Lower lobe of right lung (tissue), 2 donors: ENCODE results near the gene CLEC2A. TPM values are rescaled to one million over a fixed set of nuclear protein-coding genes. Genes with fewer than 3 reads are reported as not detected.

Experiments used
- ATAC-seq, 2 donors: fragments of 200-7000 bp; cut with Tn5 transposase; one replicate each; pipeline ENCODE4 v1.9.1; 2020 to 2022; ENCODE audit warnings: mild to moderate bottlenecking in 2 of 2, moderate library complexity in 2 of 2
- DNase-seq: peaks from one replicate; pipeline ENCODE4 v3.0.0-alpha.2; 2020
- H3K27ac ChIP-seq: fragments of 200-600 bp; one replicate; pipeline ENCODE4 v1.8.0; 2022
- H3K27me3 ChIP-seq: fragments of 200-600 bp; one replicate; pipeline ENCODE4 v1.8.0; 2022; ENCODE audit warnings: low read depth
- H3K36me3 ChIP-seq: fragments of 200-600 bp; one replicate; pipeline ENCODE4 v1.8.0; 2022; ENCODE audit warnings: mild to moderate bottlenecking
- H3K4me1 ChIP-seq: fragments of 200-600 bp; one replicate; pipeline ENCODE4 v1.8.0; 2022
- H3K4me3 ChIP-seq: fragments of 200-600 bp; one replicate; pipeline ENCODE4 v1.8.0; 2022; ENCODE audit warnings: mild to moderate bottlenecking
- H3K9me3 ChIP-seq: fragments of 200-600 bp; one replicate; pipeline ENCODE4 v1.8.0; 2022
- intact Hi-C: fragments of 100-400 bp; cut with DNase I; formaldehyde crosslinking; loops from one replicate; pipeline ENCODE4 v1.11.0; 2022
- total RNA-seq: library from RNA; stranded (reverse); fragmentation: NEBNext Ultra II Directional; extraction: Animal tissue kit (Norgen Biotek cat#: 25700); gene quantifications from one replicate; pipeline ENCODE4 v1.2.1, GENCODE V29; 2021
- TF ChIP-seq, protein P1 (sequence below): fragments of 200-600 bp; IDR thresholded peaks from one replicate; pipeline ENCODE4 v1.8.0; 2022; ENCODE audit warnings: antibody characterized with exemption, mild to moderate bottlenecking
- donor health status: DM: no; HTN: yes; CAD: no; lungs with severe emphysema.

CLEC2A gene
- total RNA-seq, 1 donor from 2014 or later, result not detected

- no peak overlapping the region for H3K27ac ChIP-seq
- TF ChIP-seq, protein P1, sequence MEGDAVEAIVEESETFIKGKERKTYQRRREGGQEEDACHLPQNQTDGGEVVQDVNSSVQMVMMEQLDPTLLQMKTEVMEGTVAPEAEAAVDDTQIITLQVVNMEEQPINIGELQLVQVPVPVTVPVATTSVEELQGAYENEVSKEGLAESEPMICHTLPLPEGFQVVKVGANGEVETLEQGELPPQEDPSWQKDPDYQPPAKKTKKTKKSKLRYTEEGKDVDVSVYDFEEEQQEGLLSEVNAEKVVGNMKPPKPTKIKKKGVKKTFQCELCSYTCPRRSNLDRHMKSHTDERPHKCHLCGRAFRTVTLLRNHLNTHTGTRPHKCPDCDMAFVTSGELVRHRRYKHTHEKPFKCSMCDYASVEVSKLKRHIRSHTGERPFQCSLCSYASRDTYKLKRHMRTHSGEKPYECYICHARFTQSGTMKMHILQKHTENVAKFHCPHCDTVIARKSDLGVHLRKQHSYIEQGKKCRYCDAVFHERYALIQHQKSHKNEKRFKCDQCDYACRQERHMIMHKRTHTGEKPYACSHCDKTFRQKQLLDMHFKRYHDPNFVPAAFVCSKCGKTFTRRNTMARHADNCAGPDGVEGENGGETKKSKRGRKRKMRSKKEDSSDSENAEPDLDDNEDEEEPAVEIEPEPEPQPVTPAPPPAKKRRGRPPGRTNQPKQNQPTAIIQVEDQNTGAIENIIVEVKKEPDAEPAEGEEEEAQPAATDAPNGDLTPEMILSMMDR, result no peak
- no peaks in the 10 kb centered on the region for H3K27me3 ChIP-seq
- H3K9me3 ChIP-seq, result no peaks in the 10 kb centered on the region
- H3K4me3 ChIP-seq, result no peak overlapping the region
- no peak for DNase-seq
- intact Hi-C loops, result no loop called here
- H3K36me3 ChIP-seq, result no peaks in the 10 kb centered on the region
- peaks cover 4% of the 10 kb centered on the region for H3K4me1 ChIP-seq
- no peak for ATAC-seq
These were observed 9.7 kb downstream of the CLEC2A start for GRCh38 chr12:9922429-9922828.

GRCh38 chr12:9920451-9920850 lies 11.7 kb downstream of the CLEC2A start:
- DNase-seq, result no peak
- no peaks in the 10 kb centered on the region for H3K27me3 ChIP-seq
- ATAC-seq, result peak; percentile 46 to 67
- TF ChIP-seq, protein P1, result no peak
- intact Hi-C loops, result no loop called here
- no peaks in the 10 kb centered on the region for H3K36me3 ChIP-seq
- H3K4me3 ChIP-seq, result no peak overlapping the region
- H3K27ac ChIP-seq, result no peak overlapping the region
- no peaks in the 10 kb centered on the region for H3K9me3 ChIP-seq
- H3K4me1 ChIP-seq, result peaks cover under 1% of the 10 kb centered on the region

GRCh38 chr12:9919443-9919842 lies 12.7 kb downstream of the CLEC2A start:
- Histone ChIP-seq H3K4me1 (no peaks in the 10 kb centered on the region), H3K36me3 (no peaks in the 10 kb centered on the region), H3K4me3 (no peak overlapping the region), H3K9me3 (no peaks in the 10 kb centered on the region), H3K27ac (no peak overlapping the region), H3K27me3 (no peaks in the 10 kb centered on the region)
- TF ChIP-seq, protein P1, result no peak
- intact Hi-C loops, result no loop called here
- DNase-seq (no peak), ATAC-seq (no peak)

GRCh38 chr12:9911708-9912107 lies 20.5 kb downstream of the CLEC2A start:
- Histone ChIP-seq H3K4me1 (no peaks in the 10 kb centered on the region), H3K9me3 (peaks cover 26% of the 10 kb centered on the region), H3K27ac (no peak overlapping the region), H3K4me3 (no peak overlapping the region), H3K27me3 (no peaks in the 10 kb centered on the region), H3K36me3 (no peaks in the 10 kb centered on the region)
- DNase-seq (no peak), ATAC-seq (no peak)
- TF ChIP-seq, protein P1, result no peak
- intact Hi-C loops, result no loop called here

DNA sequence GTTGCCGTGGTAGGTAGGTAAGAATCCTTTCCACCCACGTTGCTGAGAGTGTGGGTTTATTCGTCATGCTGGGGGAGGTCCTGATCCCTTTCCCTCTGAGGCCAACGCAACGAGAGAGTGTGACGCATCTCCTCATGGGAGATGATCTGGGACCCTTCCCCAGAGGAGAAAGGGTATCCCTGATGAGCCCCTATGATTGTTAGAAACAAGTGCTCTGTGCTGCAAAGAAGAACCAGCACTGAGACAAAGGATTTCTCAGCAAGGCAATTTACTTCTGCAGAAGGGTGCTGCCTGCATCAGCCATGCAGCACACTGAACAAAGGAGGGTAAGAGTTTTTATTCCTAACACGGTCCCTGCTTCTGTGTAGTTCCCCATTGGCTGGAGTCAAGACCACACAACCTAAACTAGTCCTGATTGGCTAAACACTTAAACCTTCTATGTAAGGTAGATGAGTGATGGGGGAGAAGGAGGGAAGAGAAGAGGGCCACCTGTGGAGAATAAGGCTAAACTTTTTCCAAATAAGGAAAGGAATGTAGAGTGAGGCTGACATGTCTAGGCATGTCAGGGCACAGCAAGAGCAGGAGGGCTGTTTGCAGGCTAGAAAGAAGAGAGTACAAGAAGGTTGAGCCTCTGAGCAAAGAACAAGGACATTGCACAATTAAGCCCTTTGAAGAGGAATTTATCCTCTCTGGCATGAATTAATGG lies 21.3 kb downstream of the CLEC2A start:
- H3K27ac ChIP-seq, result no peak overlapping the region
- TF ChIP-seq, protein P1, result no peak
- ATAC-seq (no peak), DNase-seq (no peak)
- H3K36me3 ChIP-seq, result no peaks in the 10 kb centered on the region
- intact Hi-C loops, result no loop called here
- H3K4me1 ChIP-seq, result no peaks in the 10 kb centered on the region
- H3K9me3 ChIP-seq, result peaks cover 26% of the 10 kb centered on the region
- no peaks in the 10 kb centered on the region for H3K27me3 ChIP-seq
- H3K4me3 ChIP-seq, result no peak overlapping the region
